ENCODE results near the gene KRTAP5-7. TPM values are rescaled to one million over a fixed set of nuclear protein-coding genes. Genes with fewer than 3 reads are reported as not detected.

The KRTAP5-7 gene
- polyA plus RNA-seq, 2 donors, result 0.20 TPM; not detected in 1

DNA sequence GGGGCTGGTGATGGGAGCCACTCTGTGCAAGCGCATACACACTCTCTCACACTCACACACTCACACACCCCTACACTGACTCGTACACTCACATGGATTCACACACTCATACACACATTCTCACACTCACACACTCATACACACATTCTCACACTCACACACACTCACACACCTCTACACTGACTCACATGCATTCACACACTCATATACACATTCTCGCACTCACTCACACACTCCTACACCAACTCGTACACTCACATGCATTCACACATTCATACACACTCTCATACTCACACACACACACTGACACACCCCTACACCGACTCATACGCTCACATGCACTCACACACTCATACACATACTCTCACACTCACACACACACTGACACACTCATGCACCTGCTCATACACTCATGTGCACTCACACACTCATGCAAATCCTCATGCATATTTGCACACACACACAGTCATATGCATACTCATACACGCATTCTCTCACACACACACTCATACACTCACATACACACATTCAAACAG lies 50.5 kb downstream of the KRTAP5-7 start:
- Histone ChIP-seq H3K27ac (ENCODE audit: low read depth in 2 of 2, low read length in 1 of 2) (no peak overlapping the region), H3K4me1 (ENCODE audit: control insufficient read depth in 2 of 2, insufficient read depth in 2 of 2, low read length in 1 of 2) (no peaks in the 10 kb centered on the region), H3K36me3 (ENCODE audit: control insufficient read depth in 2 of 2, insufficient read depth in 2 of 2, low read length in 1 of 2) (no peaks in the 10 kb centered on the region), H3K27me3 (ENCODE audit: control insufficient read depth in 1 of 2, insufficient read depth in 2 of 2, low read length in 2 of 2) (peaks cover 3% of the 10 kb centered on the region in 2 donors), H3K9me3 (ENCODE audit: control insufficient read depth in 2 of 2, insufficient read depth in 1 of 2, low read depth in 1 of 2, low read length in 1 of 2) (no peaks in the 10 kb centered on the region), H3K4me3 (ENCODE audit: low read depth in 1 of 2, low read length in 2 of 2) (no peak overlapping the region)
- 91 to 92% methylated on average over 7 of the region's 7 CpGs for WGBS, 2 donors

Other genes with a start within 250 kb of the KRTAP5-7 start
- gene DHCR7, start 78.9 kb upstream of the KRTAP5-7 start, polyA plus RNA-seq, result 10 to 100 TPM; 26.2 to 41.8 TPM
- gene NADSYN1, start 74.1 kb upstream of the KRTAP5-7 start, polyA plus RNA-seq, result 10 to 100 TPM; 67.9 to 98.4 TPM
- gene KRTAP5-8, start 10.8 kb downstream of the KRTAP5-7 start, polyA plus RNA-seq, result under 1 TPM; 0.07 to 0.31 TPM
- under 1 TPM; 0.28 to 0.92 TPM for gene KRTAP5-9, start 21.2 kb downstream of the KRTAP5-7 start, polyA plus RNA-seq
- under 1 TPM; 0.05 to 0.12 TPM for gene KRTAP5-10, start 38.3 kb downstream of the KRTAP5-7 start, polyA plus RNA-seq
- gene KRTAP5-11, start 55.6 kb downstream of the KRTAP5-7 start, polyA plus RNA-seq, result not detected

All from esophagus (tissue), 2 donors.